HPDE6-E6E7 (cell line): ENCODE data around the gene SPAG9.

ENCODE experiments used
- DNase-seq: peaks from one replicate; pipeline ENCODE4 v3.0.0; 2011; ENCODE audit warnings: missing footprints; ENCODE audit errors: extremely low spot score

Gene SPAG9

DNA sequence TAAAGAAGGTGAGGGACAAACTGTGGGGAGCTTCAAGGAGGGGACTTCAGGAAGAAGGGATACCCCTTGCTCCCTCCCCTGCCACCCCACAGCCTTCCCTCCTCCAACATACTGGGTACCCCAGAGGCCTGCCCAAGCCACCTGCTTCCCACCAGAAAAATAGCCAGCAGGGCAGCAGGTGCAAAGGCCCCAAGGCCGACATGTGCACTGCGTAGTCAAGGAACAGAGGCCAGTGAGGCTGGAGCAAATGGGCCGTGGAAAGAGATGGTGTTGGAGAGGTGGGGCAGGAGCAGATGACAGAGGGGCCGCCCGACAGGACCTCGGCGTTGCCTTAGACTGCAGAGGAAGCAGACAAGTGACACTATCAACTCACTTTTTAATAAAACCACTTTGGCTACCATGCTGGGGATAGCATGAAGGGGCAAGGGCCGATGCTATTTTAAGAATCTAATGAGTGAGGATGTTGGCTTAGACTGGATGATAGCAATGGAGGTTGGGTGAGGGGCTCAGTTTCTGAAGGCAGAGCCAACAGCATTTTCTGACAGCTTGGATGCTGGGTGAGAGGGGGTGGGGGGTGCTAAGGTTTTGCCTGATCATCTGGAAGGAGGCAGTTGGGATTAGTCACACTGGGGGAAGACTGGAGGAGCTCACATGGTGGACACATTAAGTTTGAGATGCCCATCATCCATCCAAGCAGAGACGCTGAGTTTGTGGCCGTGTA is 181.7 kb downstream of the SPAG9 start:
- DNase-seq, result no peak

DNA sequence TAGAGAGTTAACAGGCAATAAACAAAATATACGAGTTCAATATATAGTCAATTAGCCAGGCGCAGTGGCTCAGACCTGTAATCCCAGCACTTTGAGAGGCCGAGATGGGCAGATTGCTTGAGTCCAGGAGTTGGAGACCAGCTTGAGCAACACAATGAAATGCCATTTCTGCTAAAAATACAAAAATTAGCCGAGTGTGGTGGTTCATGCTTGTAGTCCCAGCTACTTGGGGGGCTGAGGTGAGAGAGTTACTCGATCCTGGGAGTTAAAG is 184.7 kb downstream of the SPAG9 start:
- no peak for DNase-seq

DNA sequence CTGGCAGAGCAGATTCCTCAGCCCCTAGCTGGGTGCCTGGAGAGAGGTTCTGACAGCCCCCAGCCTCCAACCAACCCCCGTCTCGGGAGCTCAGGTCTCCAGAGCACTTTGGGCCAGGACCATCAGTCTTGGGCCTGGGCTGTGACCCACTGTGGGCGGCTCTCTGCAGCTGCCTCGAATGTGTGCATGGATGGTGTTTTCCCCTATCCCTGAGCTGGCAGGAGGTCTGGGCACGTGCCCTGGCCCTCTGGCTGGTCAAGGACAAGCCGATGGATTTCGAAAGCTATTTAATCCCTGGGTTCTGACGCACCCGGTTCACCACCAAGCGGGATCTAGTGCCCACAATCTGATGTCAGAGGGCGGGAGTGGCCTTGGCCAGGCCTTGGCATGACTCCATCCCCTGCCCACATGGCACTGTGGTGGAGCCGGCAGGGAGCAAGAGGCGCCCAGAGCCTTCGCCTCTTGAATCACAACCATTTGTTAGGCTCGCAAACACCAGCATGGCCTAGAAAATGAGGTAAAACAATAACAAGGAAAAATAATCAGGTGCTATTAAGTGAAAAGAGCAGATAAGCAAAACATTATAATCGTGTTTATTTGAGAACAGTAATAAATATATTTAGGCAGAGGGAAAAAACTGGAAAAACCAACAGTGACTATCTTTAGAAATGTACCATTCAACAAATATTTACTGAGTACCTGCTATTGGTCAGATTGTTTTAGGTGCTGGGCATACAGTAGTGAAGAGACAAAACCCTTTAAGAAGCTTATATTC is 185.3 kb downstream of the SPAG9 start:
- no peak for DNase-seq

DNA sequence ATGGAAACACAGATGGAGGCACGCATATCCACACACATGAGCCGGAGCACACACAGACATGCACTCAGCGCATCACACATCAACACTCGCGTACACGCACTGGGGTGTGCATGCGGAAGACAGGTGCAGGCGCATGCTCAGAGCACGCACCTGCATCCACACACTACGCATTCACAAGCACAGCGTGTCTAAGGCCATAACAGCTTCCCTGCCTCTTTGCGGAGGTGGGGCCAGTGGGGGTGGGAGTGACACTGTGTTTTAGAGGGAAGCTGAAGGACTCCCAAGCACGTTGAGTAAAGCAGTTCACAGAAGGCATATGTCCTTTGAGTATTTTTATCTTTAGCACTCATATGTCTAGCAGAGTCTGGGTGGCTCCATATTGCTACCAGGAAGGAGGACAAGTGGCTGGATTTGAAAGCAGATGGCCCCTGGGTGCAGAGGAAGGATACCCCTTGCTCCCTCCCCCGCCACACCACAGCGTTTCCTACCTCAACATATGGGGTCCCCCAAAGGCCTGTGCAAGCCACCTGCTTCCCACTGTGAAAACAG is 185.9 kb downstream of the SPAG9 start:
- DNase-seq, result no peak

DNA sequence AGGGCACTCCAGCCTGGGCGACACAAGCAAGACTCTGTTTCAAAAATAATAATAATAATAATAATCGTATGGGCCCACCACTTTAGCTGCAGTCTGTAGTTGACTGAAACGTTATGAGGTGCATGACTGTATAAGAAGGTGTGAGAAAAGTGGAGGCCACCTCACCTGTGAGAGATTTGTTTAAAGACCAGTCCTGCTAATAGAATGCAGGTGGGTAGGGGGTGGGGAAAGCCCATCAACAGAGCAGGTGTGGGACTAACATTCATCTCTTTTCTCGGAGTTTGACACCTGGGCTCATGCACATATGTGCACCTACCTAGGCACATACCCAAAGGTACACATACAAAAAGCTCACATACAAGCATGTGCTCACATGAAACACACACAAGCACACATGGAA is 186.5 kb downstream of the SPAG9 start:
- no peak for DNase-seq

DNA sequence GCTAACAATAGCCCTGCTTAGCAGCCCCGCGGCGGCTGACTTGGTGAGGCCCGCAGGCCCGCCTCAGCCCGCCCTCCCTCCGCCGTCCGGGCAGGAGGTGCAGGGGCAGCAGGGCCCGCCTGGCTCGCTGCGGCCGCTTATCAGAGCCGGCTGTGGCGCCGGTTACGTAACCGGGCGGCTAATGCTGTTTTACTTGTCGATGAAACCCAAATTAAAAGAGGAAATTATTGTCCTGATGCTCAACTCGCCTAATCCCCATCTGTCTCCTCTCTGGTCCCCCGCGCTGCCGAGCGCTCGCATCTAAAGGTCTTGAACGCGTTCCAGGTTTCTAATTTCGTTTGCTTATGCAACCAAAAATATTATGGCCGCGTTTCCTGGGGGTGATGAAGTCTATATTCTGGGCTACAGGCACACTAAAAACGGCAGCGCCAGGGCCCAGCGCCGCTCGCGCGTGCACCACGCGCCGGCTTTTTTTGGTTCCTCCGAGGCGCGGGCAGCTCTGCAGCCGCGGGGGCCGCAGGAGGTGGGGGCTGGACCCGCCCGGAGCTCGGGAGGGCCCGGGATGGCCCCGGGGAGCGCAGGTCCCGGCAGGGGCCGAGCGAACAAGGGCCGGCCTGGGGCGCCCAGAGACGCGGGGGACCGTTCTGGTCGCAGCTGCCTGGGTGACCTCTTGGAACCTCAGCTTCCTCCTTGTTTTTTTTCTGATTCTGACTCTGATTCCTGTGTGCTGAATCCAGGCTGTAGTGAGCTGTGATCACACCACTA is 189.3 kb downstream of the SPAG9 start:
- DNase-seq, result peak; percentile 57

DNA sequence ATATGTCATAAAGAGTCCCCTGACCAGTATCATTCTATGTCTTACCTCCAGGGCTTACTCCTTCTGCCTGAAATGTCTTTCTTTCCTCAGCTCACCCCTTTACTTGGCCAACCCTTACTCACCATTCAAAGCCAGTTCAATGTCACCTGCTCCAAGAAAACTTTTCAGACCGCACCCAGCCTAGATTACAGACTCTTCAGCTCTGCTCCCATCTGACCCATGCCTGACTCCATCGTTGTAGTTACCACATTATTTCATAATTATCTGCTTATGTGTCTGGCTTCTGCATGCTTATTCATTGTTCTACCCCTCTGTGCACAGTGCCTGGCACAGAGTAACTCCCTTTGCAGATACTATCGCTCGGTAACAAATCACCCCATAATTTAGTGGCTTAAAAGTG is 192.0 kb downstream of the SPAG9 start:
- DNase-seq, result no peak

DNA sequence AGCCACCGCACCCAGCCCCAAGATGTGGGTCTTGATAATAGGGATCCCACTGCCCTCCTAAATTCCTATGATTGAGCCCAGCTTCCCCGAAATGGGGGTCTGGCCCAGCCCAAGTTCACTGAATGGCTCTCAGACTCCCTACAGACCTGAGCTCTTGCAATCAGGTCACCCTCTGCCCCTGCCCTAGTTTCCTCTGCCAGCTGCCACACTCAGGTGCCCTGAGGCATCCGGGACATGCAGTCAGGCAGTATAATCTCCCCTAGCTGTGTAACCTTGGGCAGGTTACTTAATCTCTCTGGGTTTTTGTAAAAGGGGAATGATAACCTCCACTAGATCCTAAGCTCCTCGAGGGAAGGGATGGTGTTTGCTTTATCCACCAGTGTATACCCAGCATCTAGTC is 193.4 kb downstream of the SPAG9 start:
- no peak for DNase-seq

- no peak for DNase-seq
These were observed 194.1 kb downstream of the SPAG9 start for GRCh38 chr17:50926523-50926922.

- DNase-seq, result no peak
These were observed 195.3 kb downstream of the SPAG9 start for GRCh38 chr17:50925296-50925891.

GRCh38 chr17:50924800-50925199 is 195.9 kb downstream of the SPAG9 start:
- no peak for DNase-seq

- no peak for DNase-seq
These were observed 196.4 kb downstream of the SPAG9 start for GRCh38 chr17:50924300-50924699.

DNA sequence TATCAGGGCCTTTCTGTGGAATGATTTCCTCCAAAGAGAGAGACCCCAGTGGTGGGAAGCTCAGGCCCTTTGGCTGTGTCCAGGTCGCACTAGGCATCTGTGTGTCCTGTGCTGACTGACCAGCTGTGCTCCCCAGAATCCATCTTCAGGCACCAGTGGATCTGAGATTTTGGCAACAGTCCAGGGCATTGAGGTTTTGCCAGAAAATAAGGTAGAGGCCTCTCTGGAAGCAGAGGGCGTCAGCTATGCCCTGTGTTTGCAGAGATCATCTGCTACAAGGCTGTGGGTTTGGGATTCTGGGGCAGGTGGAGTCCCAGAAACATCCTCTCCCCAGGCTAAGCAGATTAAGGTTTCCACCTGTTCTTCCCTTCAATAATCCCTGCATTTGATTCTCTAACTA is 197.1 kb downstream of the SPAG9 start:
- no peak for DNase-seq

- no peak for DNase-seq
These were observed 197.8 kb downstream of the SPAG9 start for GRCh38 chr17:50922721-50923405.

DNA sequence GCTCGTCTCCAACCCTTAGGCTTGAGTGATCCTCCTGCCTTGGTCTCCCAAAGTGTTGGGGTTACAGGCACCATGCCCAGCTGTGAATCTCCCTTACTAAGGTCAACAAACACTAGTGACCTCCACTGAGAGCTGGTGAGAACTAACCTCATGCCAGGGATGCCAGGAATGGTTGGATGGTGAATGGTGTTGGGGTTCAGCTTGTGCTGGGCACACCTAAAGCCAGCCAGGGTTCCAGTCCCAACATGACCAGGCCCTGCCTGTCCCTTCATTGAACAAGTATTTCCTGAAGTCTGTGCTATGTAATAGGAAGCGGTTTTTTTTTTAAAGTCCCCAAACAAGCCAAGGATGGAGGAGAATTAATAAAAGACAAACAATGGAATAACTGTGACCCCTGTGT is 198.6 kb downstream of the SPAG9 start:
- peak; percentile 58 for DNase-seq

GRCh38 chr17:50920891-50921586 is 199.6 kb downstream of the SPAG9 start:
- no peak for DNase-seq

DNA sequence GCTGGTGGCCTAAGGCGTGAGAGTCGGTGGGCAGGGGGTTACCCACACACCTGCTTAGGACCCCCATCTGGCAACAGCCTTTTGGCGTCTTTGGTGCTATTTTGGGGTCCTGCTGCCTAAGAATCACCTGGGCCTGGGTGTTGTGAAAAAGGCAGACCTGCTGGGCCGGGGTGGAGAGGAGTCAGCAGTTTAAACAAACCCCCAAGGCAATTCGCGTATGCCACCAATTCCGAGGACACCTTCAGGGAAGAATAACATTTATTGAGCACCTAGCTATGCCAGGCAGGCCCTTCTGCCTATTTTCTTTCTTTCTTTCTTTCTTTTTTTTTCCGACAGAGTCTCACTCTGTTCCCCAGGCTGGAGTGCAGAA is 200.6 kb downstream of the SPAG9 start:
- DNase-seq, result no peak

DNA sequence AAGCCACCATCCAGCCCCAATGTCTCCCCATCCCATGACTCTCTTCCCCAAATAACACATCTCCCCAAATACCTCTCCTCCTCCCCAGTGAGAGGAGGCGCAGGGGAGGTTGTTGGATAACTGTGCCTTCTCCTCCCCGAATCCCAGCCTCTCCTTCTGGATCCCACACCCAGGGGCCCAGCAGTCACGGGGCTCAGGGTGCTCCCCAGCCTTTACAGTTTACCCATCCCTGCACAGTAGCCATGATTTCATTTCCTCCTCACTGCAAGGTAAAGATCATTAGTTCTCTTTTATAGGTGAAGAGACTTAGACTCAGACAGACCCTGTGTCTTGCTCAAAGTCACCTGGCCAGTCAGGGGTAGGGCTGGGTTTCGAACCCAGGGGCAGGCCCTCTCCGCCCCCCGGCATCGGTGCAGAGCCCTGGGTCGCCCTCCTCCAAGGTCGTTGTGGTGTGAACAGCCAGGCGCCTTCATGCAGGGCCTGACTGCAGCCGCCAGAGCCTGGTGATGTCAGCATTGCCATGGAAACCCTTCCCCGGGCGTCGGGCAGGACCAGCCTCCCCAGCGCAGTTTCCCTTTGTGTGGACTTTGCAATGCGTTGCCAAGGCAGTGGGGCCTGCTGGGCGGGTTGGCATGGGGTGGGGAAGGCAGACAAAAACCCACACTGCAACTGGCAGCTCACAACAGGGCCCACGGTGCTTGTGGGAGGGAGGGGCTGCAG is 201.2 kb downstream of the SPAG9 start:
- DNase-seq, result peak; percentile 100

- DNase-seq, result no peak
These were observed 201.8 kb downstream of the SPAG9 start for GRCh38 chr17:50918933-50919296.
